Activated T-helper 1 cell treated with anti-CD3 and anti-CD28 coated beads, Interleukin-12 subunit alpha, Interleukin-12 subunit beta, Interleukin-2, Interleukin-4 antibody, amounts not matched to agents 30 ng/mL and 10 ng/mL and 1 ng/mL, durations not matched to agents 14 hours and 24 hours and 36 hours (primary cell): ENCODE measurements around the gene EPG5. TPM values are rescaled to one million over a fixed set of nuclear protein-coding genes. Genes with fewer than 3 reads are reported as not detected.

Experiments used
- DNase-seq: peaks from one replicate; pipeline ENCODE4 v3.0.0; 2021; ENCODE audit warnings: low spot score
- H3K27ac Mint-ChIP-seq: one replicate; pipeline ENCODE4 v1.8.0; 2021; ENCODE audit warnings: mild to moderate bottlenecking, mixed read lengths
- H3K27me3 Mint-ChIP-seq: one replicate; pipeline ENCODE4 v1.8.0; 2022; ENCODE audit warnings: mild to moderate bottlenecking, moderate library complexity, mixed read lengths; ENCODE audit not compliant: insufficient read depth
- H3K36me3 Mint-ChIP-seq: one replicate; pipeline ENCODE4 v1.8.0; 2021; ENCODE audit warnings: low read depth, mixed read lengths
- H3K4me1 Mint-ChIP-seq: one replicate; pipeline ENCODE4 v1.8.0; 2021; ENCODE audit warnings: low read depth, mixed read lengths
- H3K4me3 Mint-ChIP-seq: one replicate; pipeline ENCODE4 v1.8.0; 2021; ENCODE audit warnings: mild to moderate bottlenecking, moderate library complexity, mixed read lengths
- H3K9me3 Mint-ChIP-seq: one replicate; pipeline ENCODE4 v1.8.0; 2021; ENCODE audit warnings: mixed read lengths
- intact Hi-C: fragments of 100-400 bp; cut with micrococcal nuclease; formaldehyde crosslinking; loops from one replicate; pipeline ENCODE4 v1.15.1; 2024
- total RNA-seq: library from RNA; stranded (reverse); gene quantifications from 2 replicates; pipeline ENCODE4 v1.2.3, GENCODE V29; 2022

The EPG5 gene
- total RNA-seq = 14.3 and 14.6 TPM in 2 replicates

DNA sequence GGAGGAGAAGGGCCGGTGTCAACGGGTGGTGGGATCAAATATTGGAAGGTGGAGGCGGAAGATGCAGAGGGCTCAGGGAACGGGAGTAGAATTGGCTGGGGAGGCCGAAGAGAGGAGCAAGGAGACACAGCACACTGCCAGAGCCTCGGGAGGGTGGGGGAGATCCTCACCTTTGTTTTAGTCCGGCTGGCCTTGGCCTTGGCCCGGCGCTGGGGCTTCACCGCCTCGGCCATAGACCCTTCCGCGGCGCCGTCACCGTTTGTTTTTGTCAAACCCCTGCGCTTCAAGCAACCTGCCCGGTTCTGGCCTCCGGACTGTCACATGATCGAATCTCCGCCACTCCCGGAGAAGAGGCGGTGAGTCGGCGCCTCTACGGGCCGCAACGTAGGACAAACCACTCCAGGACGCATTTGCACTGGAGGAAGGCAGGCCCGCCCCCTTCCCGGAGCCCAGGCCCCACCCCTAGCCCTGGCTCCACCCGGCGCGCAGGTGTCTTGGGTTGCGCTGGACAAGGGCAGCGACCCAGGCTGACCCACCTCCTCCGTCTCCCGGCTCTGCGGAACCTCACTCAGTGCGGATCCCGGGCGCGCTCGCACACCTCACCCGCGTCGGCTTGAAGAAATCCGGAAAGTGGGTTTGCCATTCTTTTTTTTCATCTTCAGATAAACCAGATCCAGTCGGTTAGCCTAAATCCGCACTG is at the start of gene EPG5:
TSS of gene EPG5 (minus strand) at position 323 of the 700 bp plus-strand sequence. CDS start at position 233, 90 bp downstream.
- Mint-ChIP-seq H3K36me3 (peaks cover 7% of the 10 kb centered on the region), H3K4me3 (peak within 1 kb of the TSS; percentile 97), H3K27ac (peak within 1 kb of the TSS; percentile 91), H3K9me3 (no peaks in the 10 kb centered on the region), H3K27me3 (peaks cover 2% of the 10 kb centered on the region), H3K4me1 (peaks cover 38% of the 10 kb centered on the region)
- intact Hi-C loops = loop anchor here (1.0 to 5.0 kb wide), 8 partner anchors 46 to 302 kb away; partner anchors contain the start of gene ATP5F1A
- peak; percentile 93 for DNase-seq

DNA sequence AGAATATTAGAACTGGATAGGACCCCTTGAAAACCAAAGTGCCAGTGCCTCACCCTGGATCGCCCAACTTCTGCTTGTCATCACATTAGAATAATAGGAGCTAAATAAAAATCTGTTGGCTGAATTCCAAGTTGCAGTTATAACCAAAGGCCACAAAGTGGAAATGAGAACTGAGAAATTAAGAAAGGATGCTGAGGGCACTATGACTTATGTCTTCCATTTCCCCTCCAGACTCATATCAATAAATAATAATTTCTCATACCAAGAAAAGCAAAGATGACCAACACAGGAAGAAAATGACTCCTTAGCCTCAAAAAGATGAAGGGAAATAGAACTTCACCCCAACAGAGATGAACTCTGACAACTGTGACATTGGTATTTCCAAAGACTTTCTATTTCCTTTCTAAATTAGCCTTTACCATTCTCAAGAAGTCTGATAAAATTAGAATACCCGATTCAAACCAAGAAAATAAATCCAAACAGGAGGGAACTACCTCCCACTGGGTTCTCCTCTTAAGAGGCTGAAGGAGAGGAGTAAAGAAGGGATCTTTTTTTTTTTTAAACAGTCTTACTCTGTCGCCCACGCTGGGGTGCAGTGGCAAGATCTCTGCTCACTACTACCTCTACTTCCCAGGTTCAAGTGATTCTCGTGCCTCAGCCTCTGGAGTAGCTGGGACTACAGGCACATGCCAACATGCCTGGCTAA is 46.5 kb upstream of the EPG5 start:
- intact Hi-C loops = loop anchor here (1.0 to 2.0 kb wide), 7 partner anchors 15 to 237 kb away; partner anchors contain the start of gene EPG5
- H3K27ac Mint-ChIP-seq = peak overlapping the region; percentile 3

DNA sequence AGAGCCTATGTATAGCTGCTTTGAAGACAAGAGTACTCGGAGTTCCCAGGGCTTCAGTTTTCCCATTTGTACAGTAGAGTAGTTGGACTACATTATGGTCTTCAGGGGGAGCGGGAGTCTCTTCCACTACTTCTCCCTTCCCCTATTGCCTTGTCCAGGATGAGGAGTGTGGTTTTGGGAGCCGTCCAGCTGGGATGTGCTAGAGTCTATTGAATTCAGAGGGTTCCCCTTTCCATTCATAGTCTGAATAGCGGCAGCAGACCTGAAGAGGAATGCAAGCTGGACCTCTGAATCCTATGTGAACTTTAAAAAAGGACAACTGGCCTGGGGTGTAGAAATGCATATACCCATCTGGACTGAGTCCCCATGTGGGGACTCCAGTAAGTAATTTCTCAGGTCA is 43.5 kb upstream of the EPG5 start:
- H3K27ac Mint-ChIP-seq = no peak overlapping the region
- no peaks in the 10 kb centered on the region for H3K27me3 Mint-ChIP-seq
- peaks cover 16% of the 10 kb centered on the region for H3K36me3 Mint-ChIP-seq
- DNase-seq = no peak
- peaks cover 11% of the 10 kb centered on the region for H3K4me1 Mint-ChIP-seq
- no peaks in the 10 kb centered on the region for H3K9me3 Mint-ChIP-seq
- H3K4me3 Mint-ChIP-seq = no peak overlapping the region
- intact Hi-C loops = no loop called here

More for the DNA sequence above, 46.5 kb upstream of the EPG5 start:
- peaks cover 16% of the 10 kb centered on the region for H3K36me3 Mint-ChIP-seq
- H3K9me3 Mint-ChIP-seq = no peaks in the 10 kb centered on the region
- DNase-seq = no peak
- no peak overlapping the region for H3K4me3 Mint-ChIP-seq
- peaks cover 9% of the 10 kb centered on the region for H3K27me3 Mint-ChIP-seq
- H3K4me1 Mint-ChIP-seq = peaks cover 11% of the 10 kb centered on the region

- Mint-ChIP-seq H3K9me3 (no peaks in the 10 kb centered on the region), H3K4me1 (peaks cover 11% of the 10 kb centered on the region), H3K36me3 (peaks cover 16% of the 10 kb centered on the region), H3K4me3 (no peak overlapping the region), H3K27ac (no peak overlapping the region), H3K27me3 (no peaks in the 10 kb centered on the region)
- intact Hi-C loops = no loop called here
- DNase-seq = no peak
Observed at GRCh38 chr18:46010050-46010449, 42.9 kb upstream of the EPG5 start.

GRCh38 chr18:46009125-46009840 is 42.2 kb upstream of the EPG5 start:
- H3K27ac Mint-ChIP-seq = no peak overlapping the region

GRCh38 chr18:46008531-46008930 is 41.4 kb upstream of the EPG5 start:
- no peak overlapping the region for H3K27ac Mint-ChIP-seq
- no peak for DNase-seq
- no peak overlapping the region for H3K4me3 Mint-ChIP-seq
- peaks cover 16% of the 10 kb centered on the region for H3K36me3 Mint-ChIP-seq
- no peaks in the 10 kb centered on the region for H3K27me3 Mint-ChIP-seq
- H3K4me1 Mint-ChIP-seq = peaks cover 5% of the 10 kb centered on the region
- intact Hi-C loops = no loop called here
- H3K9me3 Mint-ChIP-seq = no peaks in the 10 kb centered on the region

More at GRCh38 chr18:46009125-46009840, 42.2 kb upstream of the EPG5 start:
- H3K36me3 Mint-ChIP-seq = peaks cover 16% of the 10 kb centered on the region
- intact Hi-C loops = no loop called here
- H3K4me1 Mint-ChIP-seq = peaks cover 11% of the 10 kb centered on the region
- H3K9me3 Mint-ChIP-seq = no peaks in the 10 kb centered on the region
- H3K27me3 Mint-ChIP-seq = no peaks in the 10 kb centered on the region
- H3K4me3 Mint-ChIP-seq = no peak overlapping the region
- no peak for DNase-seq

DNA sequence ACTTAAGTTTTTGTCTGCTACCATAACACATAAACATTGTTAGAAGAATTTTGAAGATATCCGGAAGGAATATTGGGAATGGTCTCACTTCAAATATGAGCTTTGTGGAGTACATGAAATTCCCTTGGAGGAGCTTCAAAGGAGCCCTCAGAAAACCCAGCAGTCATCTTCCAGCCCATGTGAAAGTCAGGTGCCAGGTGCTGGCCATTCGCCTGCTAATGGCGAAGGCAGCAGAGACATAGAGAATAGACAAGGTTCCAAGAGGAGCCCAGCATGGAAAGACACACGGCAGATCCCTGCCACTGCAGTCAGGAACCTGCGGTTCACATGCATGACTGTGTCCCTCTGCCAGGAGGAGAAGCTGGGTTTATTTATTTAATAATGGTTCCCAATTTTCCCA is 40.0 kb upstream of the EPG5 start:
- no peak for DNase-seq
- Mint-ChIP-seq H3K27ac (no peak overlapping the region), H3K9me3 (no peaks in the 10 kb centered on the region), H3K4me3 (no peak overlapping the region), H3K36me3 (peaks cover 16% of the 10 kb centered on the region), H3K4me1 (no peaks in the 10 kb centered on the region), H3K27me3 (no peaks in the 10 kb centered on the region)
- intact Hi-C loops = no loop called here

- no peak for DNase-seq
- Mint-ChIP-seq H3K4me1 (peaks cover 20% of the 10 kb centered on the region), H3K36me3 (peaks cover 2% of the 10 kb centered on the region), H3K4me3 (no peak overlapping the region), H3K9me3 (no peaks in the 10 kb centered on the region), H3K27me3 (no peaks in the 10 kb centered on the region), H3K27ac (no peak overlapping the region)
- intact Hi-C loops = no loop called here
Observed at GRCh38 chr18:46002934-46003333, 35.8 kb upstream of the EPG5 start.

- no peaks in the 10 kb centered on the region for H3K9me3 Mint-ChIP-seq
- H3K27me3 Mint-ChIP-seq = no peaks in the 10 kb centered on the region
- H3K4me1 Mint-ChIP-seq = peaks cover 24% of the 10 kb centered on the region
- peaks cover 2% of the 10 kb centered on the region for H3K36me3 Mint-ChIP-seq
- no peak overlapping the region for H3K4me3 Mint-ChIP-seq
- intact Hi-C loops = no loop called here
- no peak overlapping the region for H3K27ac Mint-ChIP-seq
- DNase-seq = no peak
Observed at GRCh38 chr18:46001892-46002291, 34.8 kb upstream of the EPG5 start.

- Mint-ChIP-seq H3K9me3 (no peaks in the 10 kb centered on the region), H3K27ac (peak overlapping the region; percentile 31), H3K36me3 (peaks cover 2% of the 10 kb centered on the region), H3K27me3 (no peaks in the 10 kb centered on the region), H3K4me1 (peaks cover 24% of the 10 kb centered on the region), H3K4me3 (no peak overlapping the region)
- DNase-seq = no peak
- intact Hi-C loops = no loop called here
Observed at GRCh38 chr18:46001074-46001473, 33.9 kb upstream of the EPG5 start.

DNA sequence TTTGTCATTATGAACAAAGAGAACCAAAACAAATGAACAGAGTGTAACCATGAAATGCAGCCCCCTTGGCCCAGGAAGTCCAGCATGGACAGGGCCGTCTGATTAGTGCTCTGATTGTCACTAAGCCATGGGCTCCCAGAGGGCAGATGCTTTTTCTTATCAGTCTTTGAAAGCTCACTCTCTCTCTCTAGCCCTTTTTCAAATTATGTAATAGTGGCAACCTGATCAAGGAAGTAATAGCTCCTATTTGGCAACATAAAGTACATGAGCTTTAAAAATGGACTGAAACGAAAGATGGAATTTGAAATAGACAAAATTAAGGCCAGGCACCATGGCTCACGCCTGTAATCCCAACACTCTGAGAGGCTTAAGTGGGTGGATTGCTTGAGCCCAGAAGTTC is 32.4 kb upstream of the EPG5 start:
- intact Hi-C loops = no loop called here
- Mint-ChIP-seq H3K27me3 (no peaks in the 10 kb centered on the region), H3K4me3 (no peak overlapping the region), H3K36me3 (no peaks in the 10 kb centered on the region), H3K9me3 (no peaks in the 10 kb centered on the region), H3K27ac (no peak overlapping the region), H3K4me1 (peaks cover 24% of the 10 kb centered on the region)
- no peak for DNase-seq

DNA sequence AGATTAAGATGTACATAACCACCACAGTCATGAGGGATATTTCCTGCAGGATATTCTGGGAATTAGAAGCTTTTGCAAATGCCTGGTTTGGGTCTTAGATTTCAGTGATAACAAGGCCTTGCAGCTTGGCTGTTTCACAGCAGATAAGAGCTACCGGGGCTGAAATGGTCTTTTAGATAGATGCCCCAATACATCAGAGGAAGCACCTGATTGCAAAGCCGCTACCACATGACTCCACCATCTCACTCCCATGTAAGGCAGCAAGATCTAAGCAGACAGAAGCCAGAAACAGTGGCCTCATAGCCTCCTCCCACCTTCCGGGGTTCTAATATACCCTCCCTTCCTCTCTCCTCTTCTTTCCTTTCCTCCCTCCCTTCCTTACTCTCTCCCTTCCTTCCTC is 31.1 kb upstream of the EPG5 start:
- Mint-ChIP-seq H3K4me1 (peaks cover 24% of the 10 kb centered on the region), H3K27me3 (no peaks in the 10 kb centered on the region), H3K36me3 (no peaks in the 10 kb centered on the region), H3K4me3 (peak overlapping the region; percentile 66), H3K27ac (peak overlapping the region; percentile 68), H3K9me3 (no peaks in the 10 kb centered on the region)
- intact Hi-C loops = loop anchor here (1.0 kb wide), 3 partner anchors 15 to 75 kb away; no protein-coding TSS in a partner anchor
- DNase-seq = no peak
